HG03095 (cell line): Measurements from ENCODE around the gene DENND2C.

Experiments
- ATAC-seq: cut with Tn5 transposase; IDR thresholded peaks from one replicate; pipeline ENCODE4 v1.9.1; 2021; ENCODE audit warnings: moderate library complexity; ENCODE audit not compliant: unreplicated experiment

The DENND2C gene

GRCh38 chr1:114549137-114549536 lies 120.7 kb downstream of the DENND2C start:
- no peak for ATAC-seq

- ATAC-seq = no peak
Observed at GRCh38 chr1:114547076-114547475, 122.8 kb downstream of the DENND2C start.

GRCh38 chr1:114545796-114546195 lies 124.1 kb downstream of the DENND2C start:
- ATAC-seq = no peak

GRCh38 chr1:114545315-114545714 lies 124.5 kb downstream of the DENND2C start:
- no peak for ATAC-seq

GRCh38 chr1:114540821-114541220 lies 129.0 kb downstream of the DENND2C start:
- no peak for ATAC-seq

GRCh38 chr1:114540272-114540671 lies 129.6 kb downstream of the DENND2C start:
- ATAC-seq = no peak

- no peak for ATAC-seq
Observed at GRCh38 chr1:114536043-114536442, 133.8 kb downstream of the DENND2C start.

GRCh38 chr1:114535401-114535800 lies 134.4 kb downstream of the DENND2C start:
- ATAC-seq = no peak
